Caco-2 (cell line): ENCODE data around the gene DRGX. TPM values are rescaled to one million over a fixed set of nuclear protein-coding genes. Genes with fewer than 3 reads are reported as not detected.

Source experiments
- BruUV-seq: library from RNA; stranded (reverse); fragments of 400-500 nt; replicated peaks from 2 replicates; lab custom pipeline; 2021; lab: Mats Ljungman, UMichigan
- CTCF ChIA-PET: fragments of 300-600 bp; sonication (Branson Sonifier 250); formaldehyde crosslinking; loops from one replicate; lab custom pipeline; 2022; ENCODE audit warnings: antibody characterized with exemption; lab: Charles Lee
- POLR2A ChIA-PET: fragments of 300-600 bp; sonication (Branson Sonifier 250); formaldehyde crosslinking; loops from one replicate; lab custom pipeline; 2022; ENCODE audit warnings: antibody characterized with exemption; lab: Charles Lee
- DNase-seq, 2 experiments: peaks; one replicate each; pipeline versions ENCODE4 v3.0.0 to v3.0.0-alpha.2; 2020 to 2022
- H3K27me3 ChIP-seq: replicated peaks from 2 replicates; pipeline ENCODE4 v1.6.0; 2011; ENCODE audit warnings: low read length; ENCODE audit not compliant: control insufficient read depth, insufficient read depth
- H3K36me3 ChIP-seq: 2 replicates; pipeline ENCODE4 v1.5.1; 2011; ENCODE audit warnings: low read length; ENCODE audit not compliant: control insufficient read depth, insufficient read depth
- H3K4me1 ChIP-seq: fragments of 250-450 bp; sonication (Bioruptor Pico); 2 replicates; pipeline ENCODE4 v1.5.1; 2020; ENCODE audit warnings: mild to moderate bottlenecking
- H3K4me3 ChIP-seq: 2 replicates; pipeline ENCODE4 v1.5.1; 2011; ENCODE audit warnings: low read depth, mild to moderate bottlenecking, control low read depth, low read length
- H3K9me3 ChIP-seq: fragments of 250-450 bp; sonication (Bioruptor Pico); 2 replicates; pipeline ENCODE4 v1.5.1; 2020; ENCODE audit warnings: mild to moderate bottlenecking, moderate library complexity
- H3K27ac Mint-ChIP-seq: one replicate; pipeline ENCODE4 v1.8.0; 2022; ENCODE audit warnings: mixed read lengths; ENCODE audit not compliant: unreplicated experiment
- H3K27me3 Mint-ChIP-seq: one replicate; pipeline ENCODE4 v1.8.0; 2022; ENCODE audit warnings: mixed read lengths; ENCODE audit not compliant: insufficient read depth, unreplicated experiment
- H3K36me3 Mint-ChIP-seq: one replicate; pipeline ENCODE4 v1.8.0; 2022; ENCODE audit warnings: mild to moderate bottlenecking, mixed read lengths; ENCODE audit not compliant: insufficient read depth, unreplicated experiment
- H3K4me1 Mint-ChIP-seq: one replicate; pipeline ENCODE4 v1.8.0; 2022; ENCODE audit warnings: low read depth, mixed read lengths; ENCODE audit not compliant: unreplicated experiment
- H3K4me3 Mint-ChIP-seq: one replicate; pipeline ENCODE4 v1.8.0; 2022; ENCODE audit warnings: mild to moderate bottlenecking, moderate library complexity, mixed read lengths; ENCODE audit not compliant: unreplicated experiment
- H3K9me3 Mint-ChIP-seq: one replicate; pipeline ENCODE4 v1.8.0; 2022; ENCODE audit warnings: mixed read lengths; ENCODE audit not compliant: unreplicated experiment
- intact Hi-C: fragments of 100-400 bp; cut with micrococcal nuclease; formaldehyde crosslinking; loops from one replicate; pipeline ENCODE4 v1.10.0; 2022; ENCODE audit not compliant: unreplicated experiment
- total RNA-seq: library from RNA; stranded (reverse); gene quantifications from 2 replicates; pipeline ENCODE4 v1.2.3, GENCODE V29; 2022
- TF ChIP-seq, protein P1 (sequence below), 2 experiments: fragments of 200-600 bp in 1 of 2; IDR thresholded peaks; 1 replicate in 1 of 2; 2 replicates in 1 of 2; pipeline versions ENCODE4 v1.5.1 to v1.8.0; 2011 to 2022; ENCODE audit warnings: antibody characterized with exemption in 1 of 2, control low read depth in 1 of 2, inconsistent platforms in 1 of 2, low read depth in 1 of 2, low read length in 1 of 2, mild to moderate bottlenecking in 1 of 2, moderate library complexity in 1 of 2; ENCODE audit not compliant: insufficient read depth in 1 of 2, severe bottlenecking in 1 of 2, unreplicated experiment in 1 of 2

DRGX gene
- total RNA-seq, 1 experiment from 2014 or later = not detected

DNA sequence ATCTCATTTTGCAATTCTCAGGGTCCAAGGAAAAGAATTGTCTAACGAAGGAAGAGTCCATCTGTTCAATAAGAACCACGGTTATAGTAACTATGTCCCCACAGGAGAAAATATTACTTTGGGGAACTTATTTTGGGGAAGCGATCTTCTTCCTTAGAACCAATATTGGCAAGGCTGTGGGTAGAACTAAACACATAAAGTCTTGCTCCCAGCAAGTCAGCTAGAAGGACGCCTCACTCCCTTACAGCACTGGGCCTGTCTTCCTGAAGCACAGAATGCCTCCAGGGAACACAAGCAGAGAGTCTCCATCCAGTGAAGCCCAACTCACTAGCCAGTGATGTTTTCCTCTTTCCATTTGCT, 66.8 kb downstream of the DRGX start:
- Mint-ChIP-seq H3K27me3 (peaks cover 25% of the 10 kb centered on the region), H3K36me3 (no peaks in the 10 kb centered on the region), H3K27ac (no peak overlapping the region), H3K4me1 (no peaks in the 10 kb centered on the region), H3K9me3 (no peaks in the 10 kb centered on the region), H3K4me3 (no peak overlapping the region)
- ChIA-PET CTCF (no interaction called here), POLR2A (no interaction called here)
- TF ChIP-seq, protein P1, sequence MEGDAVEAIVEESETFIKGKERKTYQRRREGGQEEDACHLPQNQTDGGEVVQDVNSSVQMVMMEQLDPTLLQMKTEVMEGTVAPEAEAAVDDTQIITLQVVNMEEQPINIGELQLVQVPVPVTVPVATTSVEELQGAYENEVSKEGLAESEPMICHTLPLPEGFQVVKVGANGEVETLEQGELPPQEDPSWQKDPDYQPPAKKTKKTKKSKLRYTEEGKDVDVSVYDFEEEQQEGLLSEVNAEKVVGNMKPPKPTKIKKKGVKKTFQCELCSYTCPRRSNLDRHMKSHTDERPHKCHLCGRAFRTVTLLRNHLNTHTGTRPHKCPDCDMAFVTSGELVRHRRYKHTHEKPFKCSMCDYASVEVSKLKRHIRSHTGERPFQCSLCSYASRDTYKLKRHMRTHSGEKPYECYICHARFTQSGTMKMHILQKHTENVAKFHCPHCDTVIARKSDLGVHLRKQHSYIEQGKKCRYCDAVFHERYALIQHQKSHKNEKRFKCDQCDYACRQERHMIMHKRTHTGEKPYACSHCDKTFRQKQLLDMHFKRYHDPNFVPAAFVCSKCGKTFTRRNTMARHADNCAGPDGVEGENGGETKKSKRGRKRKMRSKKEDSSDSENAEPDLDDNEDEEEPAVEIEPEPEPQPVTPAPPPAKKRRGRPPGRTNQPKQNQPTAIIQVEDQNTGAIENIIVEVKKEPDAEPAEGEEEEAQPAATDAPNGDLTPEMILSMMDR (IDR thresholded peaks at IDR 0.05; ENCODE audit: insufficient read depth in 1 of 2, low read depth in 1 of 2, low read length in 1 of 2, severe bottlenecking in 1 of 2, unreplicated experiment in 1 of 2) = no peak
- H3K27me3 ChIP-seq = peaks cover 1% of the 10 kb centered on the region; the same call in 1 of the 2 replicates
- H3K4me3 ChIP-seq = no peak overlapping the region
- intact Hi-C loops = no loop called here
- no TSS peak for BruUV-seq
- no peaks in the 10 kb centered on the region for H3K9me3 ChIP-seq
- no peak for DNase-seq
- no peaks in the 10 kb centered on the region for H3K4me1 ChIP-seq
- no peaks in the 10 kb centered on the region for H3K36me3 ChIP-seq

DNA sequence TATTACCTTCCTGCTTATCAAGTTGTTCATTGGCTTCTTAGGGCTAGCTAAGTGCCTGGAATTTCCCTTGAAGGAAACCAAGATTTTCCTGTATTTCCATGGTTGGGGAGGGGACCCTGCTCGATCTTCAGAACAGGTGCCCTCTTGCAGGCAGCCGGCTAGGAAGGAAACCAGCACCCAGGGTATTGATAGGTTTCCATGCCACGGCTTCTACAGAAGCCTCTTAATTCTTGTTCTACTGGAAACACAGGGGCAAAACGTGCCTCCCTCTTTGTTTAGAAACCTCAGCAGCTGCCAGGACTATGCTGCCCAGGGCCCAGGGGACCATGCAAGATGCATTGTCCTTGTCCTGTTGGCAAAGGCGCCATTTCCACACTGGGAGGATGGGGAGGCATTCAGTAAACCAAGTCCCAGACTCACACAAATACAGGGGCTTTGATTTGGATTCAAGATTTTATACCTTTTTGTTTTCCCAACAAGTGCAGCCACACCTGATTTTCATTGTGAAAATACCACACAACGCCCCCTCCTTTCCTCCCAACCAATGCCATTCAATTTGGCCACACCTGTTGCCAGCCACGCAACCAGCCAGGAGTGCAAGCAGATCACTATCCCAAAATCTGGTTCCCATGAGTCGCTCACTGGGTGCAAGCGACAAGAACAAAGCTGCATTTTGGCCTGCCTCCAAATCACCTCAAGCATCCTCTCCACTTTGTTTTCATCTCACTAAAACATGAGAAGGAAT, 67.3 kb downstream of the DRGX start:
- no peaks in the 10 kb centered on the region for H3K4me1 ChIP-seq
- Mint-ChIP-seq H3K27ac (no peak overlapping the region), H3K36me3 (no peaks in the 10 kb centered on the region), H3K4me1 (no peaks in the 10 kb centered on the region), H3K4me3 (no peak overlapping the region), H3K27me3 (peaks cover 25% of the 10 kb centered on the region), H3K9me3 (no peaks in the 10 kb centered on the region)
- no peak overlapping the region for H3K4me3 ChIP-seq
- ChIA-PET POLR2A (no interaction called here), CTCF (no interaction called here)
- TF ChIP-seq, protein P1 (IDR thresholded peaks at IDR 0.05; ENCODE audit: insufficient read depth in 1 of 2, low read depth in 1 of 2, low read length in 1 of 2, severe bottlenecking in 1 of 2, unreplicated experiment in 1 of 2) = no peak
- H3K36me3 ChIP-seq = no peaks in the 10 kb centered on the region
- intact Hi-C loops = no loop called here
- BruUV-seq = no TSS peak
- DNase-seq = no peak
- H3K9me3 ChIP-seq = no peaks in the 10 kb centered on the region
- peaks cover 1% of the 10 kb centered on the region; the same call in 1 of the 2 replicates for H3K27me3 ChIP-seq

DNA sequence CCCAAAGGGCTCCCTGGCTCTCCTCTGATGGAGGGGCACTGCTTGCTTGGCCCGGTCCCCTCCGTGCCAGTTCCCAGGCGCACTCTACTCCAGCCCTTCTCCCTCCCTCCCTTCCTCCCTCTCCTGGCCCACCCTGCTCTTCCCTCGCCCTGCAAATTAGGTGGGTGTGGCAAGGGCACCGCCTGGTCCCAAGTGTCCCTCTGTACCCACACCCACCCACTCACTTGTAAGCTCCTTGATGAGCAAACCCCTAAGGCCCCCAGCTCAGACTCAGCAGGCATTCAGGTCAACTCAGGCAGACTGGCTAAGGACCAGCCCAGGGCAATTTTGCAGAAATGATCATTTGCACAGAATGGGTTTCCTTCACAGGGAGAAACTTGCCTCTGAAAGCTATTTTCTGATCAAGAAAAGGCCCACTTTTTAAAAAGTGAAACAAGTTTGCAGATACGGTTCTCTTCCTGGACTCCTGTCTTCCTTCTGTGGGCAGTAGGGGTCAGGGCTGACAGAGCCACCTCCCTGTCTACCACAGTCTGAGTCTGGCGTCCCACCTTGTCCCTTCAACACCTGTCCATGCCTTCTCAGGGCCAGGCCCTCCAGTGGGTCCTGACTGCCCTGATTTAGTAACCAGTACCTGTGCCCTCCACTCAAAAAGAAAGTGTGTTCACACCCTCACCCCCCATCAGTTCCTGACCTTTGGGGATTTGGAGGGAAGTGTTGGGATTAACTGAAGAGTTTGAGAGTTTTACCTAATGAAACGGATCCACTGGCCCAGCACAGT, 68.7 kb downstream of the DRGX start:
- POLR2A ChIA-PET = no interaction called here
- Mint-ChIP-seq H3K36me3 (no peaks in the 10 kb centered on the region), H3K4me1 (no peaks in the 10 kb centered on the region), H3K4me3 (no peak overlapping the region), H3K27ac (no peak overlapping the region), H3K9me3 (no peaks in the 10 kb centered on the region), H3K27me3 (peaks cover 31% of the 10 kb centered on the region)
- Histone ChIP-seq H3K9me3 (no peaks in the 10 kb centered on the region), H3K4me1 (no peaks in the 10 kb centered on the region), H3K27me3 (peaks cover 3% of the 10 kb centered on the region), H3K4me3 (no peak overlapping the region), H3K36me3 (no peaks in the 10 kb centered on the region)
- TF ChIP-seq, protein P1 (IDR thresholded peaks at IDR 0.05; ENCODE audit: insufficient read depth in 1 of 2, low read depth in 1 of 2, low read length in 1 of 2, severe bottlenecking in 1 of 2, unreplicated experiment in 1 of 2) = no peak
- intact Hi-C loops = no loop called here
- CTCF ChIA-PET = interaction anchor here (0.6 kb wide), 1 partner anchor 31 kb away, joined by 5 read pairs; no protein-coding TSS in a partner anchor
- no peak for DNase-seq
- no TSS peak for BruUV-seq
